HK-2 (cell line): Measurements from ENCODE around the gene DGKQ.

Experiments used
- DNase-seq: peaks from one replicate; pipeline ENCODE4 v3.0.0-alpha.2; 2018; ENCODE audit not compliant: unreplicated experiment

DGKQ gene

DNA sequence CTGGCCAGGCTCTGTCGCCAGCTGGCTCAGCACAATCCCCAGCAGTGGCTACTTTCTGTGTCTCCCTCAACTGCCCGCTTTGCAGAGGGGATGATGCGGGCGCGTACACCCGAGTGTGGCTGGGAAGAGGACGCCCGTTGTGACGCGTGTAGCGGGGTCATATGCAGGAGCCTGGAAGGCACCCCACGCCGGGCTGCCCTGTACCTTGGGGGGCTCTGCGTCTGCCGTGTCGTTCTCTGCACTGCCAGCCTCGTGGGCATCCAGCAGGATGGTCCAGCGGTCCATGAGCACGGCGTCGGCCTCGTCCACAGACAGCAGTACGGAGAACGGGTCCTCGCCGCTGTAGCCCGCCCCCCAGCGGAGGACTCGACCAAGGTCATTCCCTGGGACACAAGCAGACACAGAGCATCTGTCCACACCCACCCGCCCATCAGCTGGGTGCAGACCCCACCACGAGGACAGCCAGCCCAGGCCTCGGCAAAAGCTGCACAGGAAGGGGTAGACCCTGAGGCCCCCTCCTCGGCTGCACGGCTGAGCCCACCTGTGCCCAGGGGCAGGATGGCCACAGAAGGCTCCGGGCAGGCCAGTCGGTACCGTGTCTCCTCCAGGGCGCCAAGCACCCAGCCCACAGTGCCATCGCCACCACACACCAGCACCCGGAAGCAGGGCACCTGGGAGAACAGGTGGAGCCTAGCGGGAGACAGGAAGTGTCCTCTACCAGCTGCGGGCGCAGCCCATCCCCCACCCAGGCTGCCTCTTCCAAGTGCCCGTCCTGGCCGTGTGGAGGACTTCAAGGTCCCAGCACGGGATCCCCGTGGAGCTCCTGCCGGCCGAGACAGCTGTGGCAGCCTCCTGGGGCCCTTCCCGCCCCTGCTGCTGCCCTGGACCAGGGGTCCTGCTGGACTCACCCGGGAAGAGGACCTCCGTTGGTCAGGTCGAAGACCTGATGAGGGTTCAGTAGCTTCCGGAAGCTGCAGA is 10.8 kb downstream of the DGKQ start:
- DNase-seq = no peak

DNA sequence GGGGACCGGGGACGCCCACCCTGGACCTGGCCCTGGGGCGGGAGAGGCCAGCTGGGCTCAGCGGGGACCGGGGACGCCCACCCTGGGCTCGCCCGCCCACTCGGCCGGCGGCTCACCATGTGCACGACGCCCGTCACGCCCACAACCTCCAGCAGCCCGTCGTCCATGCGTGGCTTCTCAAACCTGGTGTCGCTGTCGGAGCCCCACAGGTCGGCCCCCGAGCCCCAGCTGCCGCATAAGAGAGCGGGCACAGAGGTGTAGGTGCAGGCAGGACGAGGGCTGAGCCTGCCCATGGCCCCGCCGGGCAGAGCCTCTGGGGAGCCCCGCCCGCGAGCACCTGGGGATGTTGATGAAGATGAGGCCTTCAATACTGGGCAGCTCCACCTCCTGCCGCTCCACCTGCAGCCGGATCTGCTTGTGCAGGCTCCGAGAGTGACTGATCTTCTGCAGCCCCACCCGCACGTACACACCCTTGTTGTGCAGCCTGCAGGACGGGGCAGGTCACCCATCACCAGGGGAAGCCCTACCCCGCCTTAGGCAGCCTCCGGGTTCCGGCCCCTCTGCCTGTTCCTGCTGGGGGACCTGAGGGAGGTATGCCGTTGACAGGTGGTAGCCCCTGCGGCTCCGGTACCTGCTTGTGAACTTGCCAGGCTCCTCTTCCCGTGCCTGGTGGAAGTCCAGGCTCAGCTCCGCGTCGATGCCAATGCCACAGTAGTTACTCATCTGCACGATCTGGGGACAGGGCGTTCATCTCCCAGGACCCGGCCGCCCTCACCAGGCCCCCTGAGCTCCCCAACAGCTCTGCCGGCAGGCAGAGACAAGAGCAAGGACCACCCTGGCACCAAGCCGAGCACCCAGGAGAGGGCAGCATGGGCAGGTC is 11.8 kb downstream of the DGKQ start:
- no peak for DNase-seq

DNA sequence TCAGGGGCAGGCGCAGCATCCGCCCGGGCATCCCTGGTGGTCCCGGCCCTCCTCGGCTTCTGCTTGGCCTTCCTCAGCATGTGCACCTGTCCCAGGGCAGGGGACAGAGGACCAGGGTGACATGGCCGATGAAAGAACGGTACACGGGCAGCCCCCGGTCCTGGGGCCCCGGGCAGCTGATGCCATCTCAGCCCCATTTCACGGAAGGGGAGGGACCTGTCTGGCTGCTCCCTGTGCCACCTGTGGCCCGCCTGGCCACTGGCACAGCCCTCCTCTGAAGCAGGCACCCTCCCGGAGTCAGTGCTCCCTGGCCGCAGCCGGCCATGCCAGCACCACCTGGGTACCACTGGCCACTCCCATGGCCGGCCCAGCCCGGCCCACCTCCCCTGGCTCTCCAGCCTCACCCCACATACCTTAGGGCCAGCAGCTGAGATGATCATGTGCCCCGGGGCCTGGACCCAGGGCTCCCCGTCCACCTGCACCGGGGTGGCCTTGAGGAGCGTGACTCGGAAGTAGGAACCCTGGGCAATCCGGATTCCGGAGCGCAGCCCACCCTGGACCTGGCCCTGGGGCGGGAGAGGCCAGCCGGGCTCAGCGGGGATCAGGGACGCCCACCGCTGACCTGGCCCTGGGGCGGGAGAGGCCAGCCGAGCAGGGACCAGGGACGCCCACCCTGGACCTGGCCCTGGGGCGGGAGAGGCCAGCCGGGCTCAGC is 12.6 kb downstream of the DGKQ start:
- no peak for DNase-seq

DNA sequence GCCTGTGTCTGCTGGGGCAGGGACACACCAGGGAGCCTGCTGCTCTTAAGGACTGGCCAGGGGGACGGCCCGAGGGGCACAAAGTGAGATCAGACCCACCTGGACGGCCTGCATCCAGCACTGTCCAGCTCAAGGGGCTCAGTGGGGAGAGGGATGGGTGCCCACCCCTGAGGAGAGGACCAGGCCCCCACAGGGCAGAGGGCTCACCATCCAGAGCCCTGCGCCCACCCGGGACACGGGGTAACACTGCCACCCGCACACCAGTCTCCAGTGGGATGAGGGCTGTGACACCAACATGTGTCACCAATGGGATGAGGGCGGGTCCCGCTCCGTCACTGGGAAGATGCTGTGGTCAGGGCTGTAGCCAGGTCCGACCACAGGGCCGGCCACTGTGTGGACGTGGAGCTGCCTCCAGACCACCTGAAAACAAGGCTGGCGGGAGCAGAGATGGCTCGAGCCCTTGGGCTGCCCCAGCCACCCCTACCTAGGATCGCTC is 13.2 kb downstream of the DGKQ start:
- DNase-seq = no peak

DNA sequence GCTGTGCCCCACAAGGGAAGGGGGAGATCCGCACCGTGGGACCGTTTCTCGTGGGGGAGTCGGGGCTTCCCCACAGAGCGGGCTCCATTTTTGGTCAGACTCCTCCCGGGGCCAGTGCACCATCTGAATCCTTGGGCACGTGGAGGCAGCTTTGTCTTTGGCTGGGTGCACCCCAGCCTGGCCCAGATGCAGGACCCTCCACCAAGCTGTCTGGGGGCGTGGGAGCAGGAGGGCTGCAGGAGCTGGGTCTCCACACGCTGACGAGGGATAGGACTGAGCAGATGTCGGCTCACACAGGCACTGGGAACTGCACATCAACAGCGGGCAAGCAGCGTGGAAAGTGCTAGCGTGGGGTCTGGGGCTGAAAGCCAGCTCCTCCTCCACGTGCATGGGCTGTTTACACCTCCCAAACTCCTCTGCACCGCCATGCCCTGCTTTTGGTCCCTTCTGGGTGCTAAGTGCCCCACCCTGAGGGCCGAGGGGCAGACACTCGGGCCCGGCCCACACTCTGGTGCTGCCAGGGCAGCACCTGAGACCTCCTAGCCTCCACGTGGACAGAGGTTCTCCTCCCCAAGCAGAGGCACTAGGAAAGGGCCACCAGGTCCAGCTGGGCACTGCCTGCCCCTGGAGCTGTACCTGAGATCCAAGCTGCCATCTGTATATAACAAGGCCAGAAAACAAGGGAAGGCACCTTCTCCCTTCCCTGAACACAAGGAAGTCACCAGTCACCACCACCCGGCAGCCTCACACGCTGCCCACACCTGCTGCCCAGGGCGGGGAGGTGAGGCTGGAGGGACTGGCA is 13.8 kb downstream of the DGKQ start:
- no peak for DNase-seq

DNA sequence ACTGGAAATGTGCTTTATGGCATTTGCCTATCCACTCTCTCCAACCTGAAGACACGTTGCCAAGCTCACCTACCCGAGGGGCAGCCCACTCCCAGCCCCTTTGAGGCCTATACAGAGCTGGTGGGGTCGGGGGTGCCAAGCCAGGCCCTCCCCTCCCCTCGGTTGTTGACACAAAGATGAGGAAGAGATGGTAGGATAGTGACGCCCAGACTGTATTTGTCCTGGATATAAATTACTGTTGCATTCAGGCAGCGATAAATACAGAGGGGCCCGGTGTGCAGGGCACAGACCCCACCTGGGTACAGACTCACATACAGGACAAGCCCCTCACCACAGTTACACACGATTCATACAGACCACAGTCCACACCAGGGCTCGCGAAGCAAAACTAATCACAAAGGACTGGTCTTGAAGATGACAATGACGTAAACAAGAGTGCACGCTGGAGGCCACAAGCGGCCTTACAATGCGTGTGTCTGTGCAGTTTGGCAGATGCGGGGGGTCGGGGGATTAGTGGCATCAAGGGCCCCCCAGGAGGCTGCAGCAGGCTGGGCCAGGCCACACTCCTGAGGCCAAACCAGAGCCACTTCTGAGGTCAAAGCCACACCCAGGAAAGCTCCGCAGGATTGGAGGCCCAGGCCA is 14.6 kb downstream of the DGKQ start:
- no peak for DNase-seq

- no peak for DNase-seq
These were observed 15.1 kb downstream of the DGKQ start for GRCh38 chr4:958314-958665.

DNA sequence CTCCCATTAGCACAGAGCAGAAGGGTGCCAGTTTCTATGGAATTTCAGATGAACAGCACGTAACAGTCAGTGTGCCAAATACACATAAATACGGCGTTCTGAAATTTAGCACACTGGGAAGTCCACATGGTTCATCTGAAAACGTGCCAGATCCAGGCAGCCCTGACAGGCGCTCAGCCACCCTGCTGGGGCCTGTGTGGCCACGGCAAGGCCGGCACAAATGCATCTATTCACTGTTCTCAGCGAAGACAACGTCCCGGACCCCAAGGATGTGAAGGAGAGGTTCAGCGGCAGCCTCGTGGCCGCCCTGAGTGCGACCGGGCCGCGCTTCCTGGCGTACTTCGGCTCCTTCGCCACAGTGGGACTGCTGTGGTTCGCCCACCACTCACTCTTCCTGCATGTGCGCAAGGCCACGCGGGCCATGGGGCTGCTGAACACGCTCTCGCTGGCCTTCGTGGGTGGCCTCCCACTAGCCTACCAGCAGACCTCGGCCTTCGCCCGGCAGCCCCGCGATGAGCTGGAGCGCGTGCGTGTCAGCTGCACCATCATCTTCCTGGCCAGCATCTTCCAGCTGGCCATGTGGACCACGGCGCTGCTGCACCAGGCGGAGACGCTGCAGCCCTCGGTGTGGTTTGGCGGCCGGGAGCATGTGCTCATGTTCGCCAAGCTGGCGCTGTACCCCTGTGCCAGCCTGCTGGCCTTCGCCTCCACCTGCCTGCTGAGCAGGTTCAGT is 15.6 kb downstream of the DGKQ start:
- no peak for DNase-seq

DNA sequence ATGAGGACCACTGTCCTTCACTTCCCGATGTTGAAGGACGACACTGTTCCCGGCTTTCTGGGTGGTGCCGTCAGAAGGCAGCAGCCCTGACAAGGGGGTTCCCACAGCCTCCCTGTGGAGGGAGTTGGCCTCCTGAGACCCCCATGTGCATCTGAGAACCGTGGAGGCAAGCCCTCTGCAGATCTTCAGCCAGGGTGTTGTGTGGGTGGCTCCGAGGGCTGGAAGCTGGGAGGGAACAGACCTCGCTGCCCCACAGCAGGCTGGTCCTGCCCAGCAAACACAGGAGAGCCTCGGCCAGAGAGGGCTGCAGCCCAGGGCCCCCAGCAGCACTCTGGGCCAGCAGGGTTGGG is 16.2 kb downstream of the DGKQ start:
- DNase-seq = no peak

GRCh38 chr4:956531-957230 is 16.7 kb downstream of the DGKQ start:
- DNase-seq = no peak

DNA sequence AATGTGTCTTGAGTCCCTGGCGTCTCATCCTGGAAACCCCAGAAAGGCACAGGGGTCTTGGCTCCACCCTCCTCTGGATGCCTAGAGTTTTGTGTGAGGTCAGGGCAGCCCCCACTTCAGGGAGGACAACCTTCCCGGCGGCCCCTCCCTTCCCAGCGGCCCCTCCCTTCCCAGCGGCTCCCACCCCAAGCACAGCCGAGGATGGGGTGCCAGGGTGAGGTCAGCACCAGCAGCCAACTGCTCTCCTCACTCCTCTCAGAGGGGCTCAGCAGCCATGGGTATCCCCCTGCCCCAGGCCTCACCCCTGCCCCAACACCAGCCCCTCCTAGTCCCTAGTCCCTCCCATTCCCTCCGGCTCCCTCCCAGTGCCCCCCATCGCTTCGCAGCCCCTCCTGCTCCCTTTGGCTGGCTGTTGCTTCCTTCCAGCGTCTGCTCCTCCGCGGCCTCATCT is 17.4 kb downstream of the DGKQ start:
- DNase-seq = no peak

GRCh38 chr4:955161-955921 is 18.0 kb downstream of the DGKQ start:
- no peak for DNase-seq

- no peak for DNase-seq
These were observed 19.0 kb downstream of the DGKQ start for GRCh38 chr4:954211-955020.

GRCh38 chr4:953574-953915 is 19.8 kb downstream of the DGKQ start:
- DNase-seq = no peak

- no peak for DNase-seq
These were observed 20.3 kb downstream of the DGKQ start for GRCh38 chr4:952881-953573.

- no peak for DNase-seq
These were observed 21.5 kb downstream of the DGKQ start for GRCh38 chr4:951594-952468.
